ENCODE data around the gene ATP11B. TPM values are rescaled to one million over a fixed set of nuclear protein-coding genes. Genes with fewer than 3 reads are reported as not detected.

ATP11B gene
- total and polyA plus RNA-seq, 7 donors: 4.0 to 23.9 (median 18.8) TPM

DNA sequence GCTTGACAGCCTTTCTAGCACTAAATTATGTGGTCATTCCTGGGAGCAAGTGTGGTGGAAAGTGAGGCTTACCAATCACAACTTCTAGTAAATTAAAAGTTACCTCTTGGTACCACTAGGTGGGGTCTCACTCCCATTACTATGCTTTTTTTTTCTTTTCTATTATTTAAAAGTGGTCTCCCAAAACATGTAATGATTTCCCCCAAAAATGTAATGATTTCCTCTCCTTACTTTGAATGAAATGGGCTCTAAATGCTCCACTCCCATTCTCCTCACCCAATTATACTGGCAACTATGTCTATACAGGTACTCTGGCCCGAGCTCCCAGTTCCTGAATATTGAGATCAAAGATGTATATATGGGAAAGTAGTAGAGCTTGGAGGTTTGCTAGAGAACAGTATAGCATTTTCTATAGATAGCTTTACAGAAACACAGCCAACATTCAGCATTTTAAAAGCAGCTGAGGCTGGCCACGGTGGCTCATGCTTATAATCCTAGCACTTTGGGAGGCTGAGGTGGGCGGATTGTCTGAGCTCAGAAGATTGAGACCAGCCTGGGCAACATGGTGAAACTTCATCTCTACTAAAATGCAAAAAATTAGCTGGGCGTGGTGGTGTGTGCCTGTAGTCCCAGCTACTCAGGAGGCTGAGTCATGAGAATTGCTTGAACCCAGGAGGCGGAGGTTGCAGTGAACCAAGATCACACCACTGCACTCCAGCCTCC is 116.2 kb downstream of the ATP11B start:
- intact Hi-C loops (cut with DNase I): loop anchor here (5.0 kb wide), 1 partner anchor 73 kb away; the partner anchor contains the start of gene DCUN1D1 (in 2 of the 2)
- Histone ChIP-seq H3K27me3 (ENCODE audit: insufficient read depth in 3 of 3, low read length in 2 of 3) (no peaks in the 10 kb centered on the region), H3K27ac (no peak overlapping the region), H3K4me1 (no peaks in the 10 kb centered on the region), H3K4me3 (no peak overlapping the region), H3K9me3 (no peaks in the 10 kb centered on the region), H3K36me3 (ENCODE audit: insufficient read depth in 1 of 2, low read depth in 1 of 2) (peaks cover 3 to 50% of the 10 kb centered on the region in 2 donors)
- WGBS, 3 donors: 95 to 97% (median 96%) methylated on average over 5 of the region's 5 CpGs
- ATAC-seq (peak; percentile 26 to 66 (median 50)), DNase-seq (no peak)
- peak; percentile 61 for TF ChIP-seq CTCF (IDR thresholded peaks at IDR 0.05)

DNA sequence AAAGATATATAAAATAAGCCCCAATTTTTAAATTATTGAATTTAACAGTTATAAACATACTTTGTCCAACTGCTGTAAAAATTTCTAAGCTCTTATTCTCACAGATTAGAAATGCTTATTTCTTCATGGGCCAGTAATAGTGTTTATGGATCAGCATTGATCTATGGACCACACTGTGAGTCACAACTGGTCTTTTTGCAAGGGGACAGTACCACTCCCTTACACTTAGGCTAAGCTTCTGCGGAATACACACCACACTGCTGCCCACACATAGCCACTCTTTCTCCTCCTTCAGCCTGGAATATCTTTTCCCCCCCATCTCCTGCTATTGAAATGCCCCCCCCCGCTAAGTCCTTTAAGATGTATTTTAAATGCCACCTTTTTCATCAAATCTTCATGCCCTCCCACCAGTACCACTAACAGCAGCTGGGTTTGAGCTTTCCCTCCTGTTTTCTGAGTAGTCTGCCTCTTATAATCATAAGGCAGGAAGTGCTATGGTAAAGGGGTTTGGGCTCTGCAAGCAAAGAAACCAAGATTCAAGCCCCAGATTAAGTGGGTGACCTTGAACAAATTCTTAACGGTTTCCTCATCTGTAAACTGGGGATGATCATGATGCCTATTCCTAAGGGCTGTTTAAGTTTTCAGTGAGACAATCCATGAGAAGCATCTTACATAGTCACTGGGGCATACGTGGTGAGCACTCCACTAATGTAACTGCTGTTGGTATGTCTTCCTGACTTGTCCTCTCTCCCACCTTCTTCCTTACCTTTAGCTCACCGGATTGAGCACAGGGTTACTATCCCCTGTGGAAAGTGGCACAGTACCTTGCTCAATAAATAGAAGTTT is 117.9 kb downstream of the ATP11B start:
- no peak for TF ChIP-seq CTCF (IDR thresholded peaks at IDR 0.05)
- ATAC-seq (no peak), DNase-seq (no peak)
- WGBS, 3 donors: 86 to 92% (median 91%) methylated on average over 5 of the region's 5 CpGs
- H3K27ac ChIP-seq: no peak overlapping the region
- no peak overlapping the region for H3K4me3 ChIP-seq
- intact Hi-C loops (cut with DNase I): loop anchor here (5.0 kb wide), 1 partner anchor 71 kb away; the partner anchor contains the start of gene DCUN1D1 (in 2 of the 2)
- H3K4me1 ChIP-seq: peaks cover under 1% of the 10 kb centered on the region
- no peaks in the 10 kb centered on the region for H3K27me3 ChIP-seq (ENCODE audit: insufficient read depth in 3 of 3, low read length in 2 of 3)
- no peaks in the 10 kb centered on the region for H3K9me3 ChIP-seq
- H3K36me3 ChIP-seq (ENCODE audit: insufficient read depth in 1 of 2, low read depth in 1 of 2): peaks cover 0 to 44% of the 10 kb centered on the region in 2 donors

GRCh38 chr3:182911782-182912111 is 118.4 kb downstream of the ATP11B start:
- WGBS, 3 donors: 38 to 69% (median 43%) methylated on average over 4 to 5 of the region's 5 CpGs
- intact Hi-C loops (cut with DNase I): loop anchor here (5.0 kb wide), 1 partner anchor 71 kb away; the partner anchor contains the start of gene DCUN1D1 (in 2 of the 2)
- Histone ChIP-seq H3K9me3 (no peaks in the 10 kb centered on the region), H3K27me3 (ENCODE audit: insufficient read depth in 3 of 3, low read length in 2 of 3) (no peaks in the 10 kb centered on the region), H3K36me3 (ENCODE audit: insufficient read depth in 1 of 2, low read depth in 1 of 2) (peaks cover 0 to 39% of the 10 kb centered on the region in 2 donors), H3K4me3 (no peak overlapping the region), H3K27ac (no peak overlapping the region), H3K4me1 (peaks cover 7% of the 10 kb centered on the region)
- ATAC-seq: peak in 3 of 4 donors; percentile 32 to 46 (median 38)
- DNase-seq: no peak
- TF ChIP-seq CTCF (IDR thresholded peaks at IDR 0.05): no peak

DNA sequence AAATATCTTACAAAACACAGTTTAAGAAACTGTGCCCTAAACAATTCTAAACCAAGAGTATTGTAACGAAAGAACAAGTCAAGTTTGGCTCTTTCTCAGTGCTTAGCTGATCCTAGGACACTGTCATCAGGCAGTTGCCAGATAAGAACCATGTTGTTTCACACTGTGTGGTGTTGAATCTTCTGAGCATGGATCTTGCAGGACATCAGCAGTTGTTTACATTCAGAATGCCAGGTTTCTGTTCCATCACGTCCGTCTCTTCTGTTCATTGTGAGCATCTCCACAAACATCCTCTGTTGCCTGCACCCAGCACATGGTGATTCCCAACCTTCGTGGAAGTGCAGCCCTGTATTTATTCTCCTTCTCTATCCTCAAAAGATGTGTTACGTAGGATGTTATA is 119.2 kb downstream of the ATP11B start:
- Histone ChIP-seq H3K27me3 (ENCODE audit: insufficient read depth in 3 of 3, low read length in 2 of 3) (no peaks in the 10 kb centered on the region), H3K27ac (no peak overlapping the region), H3K4me3 (no peak overlapping the region), H3K36me3 (ENCODE audit: insufficient read depth in 1 of 2, low read depth in 1 of 2) (peaks cover 0 to 31% of the 10 kb centered on the region in 2 donors), H3K4me1 (peaks cover 14% of the 10 kb centered on the region), H3K9me3 (no peaks in the 10 kb centered on the region)
- no peak for TF ChIP-seq CTCF (IDR thresholded peaks at IDR 0.05)
- ATAC-seq: no peak
- no peak for DNase-seq
- intact Hi-C loops (cut with DNase I): loop anchor here (5.0 kb wide), 1 partner anchor 70 kb away; the partner anchor contains the start of gene DCUN1D1 (in 2 of the 2)
- WGBS, 3 donors: 71 to 87% (median 81%) methylated on average over 5 of the region's 5 CpGs
